Activated effector memory CD4-positive, alpha-beta T cell treated with anti-CD3 and anti-CD28 coated beads, Interleukin-2, amount 50 U/mL, for 16 hours (primary cell): ENCODE data around the gene BCKDK.
A peak's percentile ranks its signal among the peaks of the same experiment; 100 is the strongest.
"Not testable (repeated sequence)": the region's sequence is repeated elsewhere in the genome, so short reads cannot be mapped to it uniquely, and the experiment has no call there.

Experiments used
- DNase-seq: peaks from one replicate; pipeline ENCODE4 v3.0.0-alpha.2; 2020

Gene BCKDK

DNA sequence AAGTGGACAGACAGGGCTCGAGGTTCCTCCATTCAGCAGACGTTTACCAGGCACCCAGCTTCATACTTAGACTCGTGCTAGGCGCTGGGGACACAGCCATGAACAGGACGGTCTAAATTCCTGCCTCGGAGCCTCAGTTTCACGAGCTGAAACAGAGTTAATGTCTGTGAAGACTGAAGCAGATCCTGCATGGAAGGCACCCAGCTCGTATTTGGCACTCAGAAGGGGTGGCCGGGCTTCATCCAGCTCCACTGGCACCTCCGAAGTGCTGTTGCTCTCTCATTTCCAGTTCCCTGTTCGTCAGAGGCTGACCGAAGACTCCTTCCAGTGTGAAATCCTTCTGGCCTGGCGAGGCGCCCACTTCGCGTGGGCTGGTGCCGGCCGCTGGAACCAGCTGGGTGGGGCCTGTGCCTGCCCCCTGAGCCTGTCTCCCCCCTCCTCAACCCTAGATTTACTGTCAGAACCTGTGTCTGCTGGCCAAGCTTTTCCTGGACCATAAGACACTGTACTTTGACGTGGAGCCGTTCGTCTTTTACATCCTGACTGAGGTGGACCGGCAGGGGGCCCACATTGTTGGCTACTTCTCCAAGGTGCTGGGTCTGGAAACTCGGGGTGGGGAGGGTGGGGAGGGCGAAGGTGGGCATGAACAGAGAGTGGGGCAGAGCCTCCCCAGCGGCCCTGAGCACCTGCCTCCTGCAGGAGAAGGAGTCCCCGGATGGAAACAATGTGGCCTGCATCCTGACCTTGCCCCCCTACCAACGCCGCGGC, 21.6 kb downstream of the BCKDK start:
- no peak for DNase-seq

DNA sequence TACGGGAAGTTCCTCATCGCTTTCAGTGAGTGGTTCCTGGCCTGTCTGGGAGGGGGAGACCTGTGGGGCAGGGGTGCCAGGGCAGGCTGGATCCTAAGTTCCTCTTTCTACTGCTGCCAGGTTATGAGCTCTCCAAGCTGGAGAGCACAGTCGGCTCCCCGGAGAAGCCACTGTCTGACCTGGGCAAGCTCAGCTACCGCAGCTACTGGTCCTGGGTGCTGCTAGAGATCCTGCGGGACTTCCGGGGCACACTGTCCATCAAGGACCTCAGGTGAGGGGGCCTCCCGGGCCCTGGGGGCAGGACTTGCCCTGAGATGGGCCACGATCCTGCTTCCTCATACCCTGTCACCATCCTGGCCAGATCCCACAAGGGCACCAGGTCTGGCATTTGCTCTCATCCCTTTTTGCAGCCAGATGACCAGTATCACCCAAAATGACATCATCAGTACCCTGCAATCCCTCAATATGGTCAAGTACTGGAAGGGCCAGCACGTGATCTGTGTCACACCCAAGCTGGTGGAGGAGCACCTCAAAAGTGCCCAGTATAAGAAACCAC, 22.2 kb downstream of the BCKDK start:
- no peak for DNase-seq

DNA sequence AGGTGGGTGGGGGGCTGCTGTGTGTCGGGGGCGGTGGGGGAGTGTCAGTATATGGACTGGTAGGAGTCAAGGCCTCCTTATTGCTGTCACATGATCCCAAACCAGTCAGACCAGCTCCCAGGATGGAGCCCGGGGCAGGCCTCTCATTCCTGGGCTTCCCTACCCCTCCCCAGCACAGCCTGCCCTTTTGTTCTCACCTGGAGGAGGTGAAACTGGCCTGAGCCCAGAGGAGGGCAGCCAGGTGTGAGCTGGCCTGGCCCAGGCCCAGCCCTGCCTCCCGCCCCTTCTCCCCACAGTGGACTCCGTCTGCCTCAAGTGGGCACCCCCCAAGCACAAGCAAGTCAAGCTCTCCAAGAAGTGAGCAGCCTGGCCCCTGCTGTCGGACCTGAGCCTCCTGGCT, 22.7 kb downstream of the BCKDK start:
- DNase-seq: no peak

DNA sequence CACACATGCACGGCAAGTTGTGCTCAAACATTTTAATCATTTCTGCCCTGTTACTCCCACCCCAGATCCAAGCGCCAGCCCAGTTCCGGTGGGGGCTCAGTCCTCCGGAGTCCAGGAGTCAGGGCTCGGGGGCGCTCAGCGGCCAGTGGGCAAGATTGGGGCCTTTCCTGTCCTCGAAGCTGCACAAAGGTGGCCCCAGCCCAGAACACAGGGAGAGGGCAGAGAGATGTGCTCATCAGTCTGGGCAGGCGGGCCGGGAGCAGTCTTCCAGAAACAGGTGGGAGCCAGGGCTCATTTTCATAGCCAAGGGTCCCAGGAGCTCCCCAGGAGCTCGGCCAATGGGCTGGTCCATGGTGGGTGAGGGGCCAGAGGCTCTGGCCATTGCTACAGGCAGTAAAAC, 23.2 kb downstream of the BCKDK start:
- no peak for DNase-seq

DNA sequence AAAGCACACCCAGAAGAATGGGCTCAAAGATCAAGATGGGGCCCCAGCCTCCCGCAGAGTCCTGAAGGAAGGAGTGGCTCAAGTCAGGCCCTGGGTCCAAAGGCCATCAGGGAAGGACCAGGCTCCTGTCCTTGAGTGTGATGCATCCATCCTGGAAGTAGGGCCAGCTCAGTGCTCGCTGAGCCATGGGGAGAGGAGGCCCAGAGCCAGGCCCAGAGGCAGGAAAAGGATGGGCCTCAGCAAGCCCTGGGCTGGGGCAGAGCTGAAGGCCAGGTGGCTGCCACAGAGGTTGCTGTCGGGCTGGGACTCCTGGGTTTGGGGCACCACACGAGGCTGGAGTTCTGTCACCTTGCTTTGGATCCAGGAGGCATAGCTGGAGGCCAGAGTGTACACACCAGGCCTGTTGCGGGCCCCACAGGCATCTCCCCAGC, 23.7 kb downstream of the BCKDK start:
- DNase-seq: no peak

- no peak for DNase-seq
Observed at GRCh38 chr16:31132303-31132979, 24.3 kb downstream of the BCKDK start.

GRCh38 chr16:31133046-31133501, 24.9 kb downstream of the BCKDK start:
- DNase-seq: no peak

GRCh38 chr16:31134091-31134571, 25.9 kb downstream of the BCKDK start:
- no peak for DNase-seq

DNA sequence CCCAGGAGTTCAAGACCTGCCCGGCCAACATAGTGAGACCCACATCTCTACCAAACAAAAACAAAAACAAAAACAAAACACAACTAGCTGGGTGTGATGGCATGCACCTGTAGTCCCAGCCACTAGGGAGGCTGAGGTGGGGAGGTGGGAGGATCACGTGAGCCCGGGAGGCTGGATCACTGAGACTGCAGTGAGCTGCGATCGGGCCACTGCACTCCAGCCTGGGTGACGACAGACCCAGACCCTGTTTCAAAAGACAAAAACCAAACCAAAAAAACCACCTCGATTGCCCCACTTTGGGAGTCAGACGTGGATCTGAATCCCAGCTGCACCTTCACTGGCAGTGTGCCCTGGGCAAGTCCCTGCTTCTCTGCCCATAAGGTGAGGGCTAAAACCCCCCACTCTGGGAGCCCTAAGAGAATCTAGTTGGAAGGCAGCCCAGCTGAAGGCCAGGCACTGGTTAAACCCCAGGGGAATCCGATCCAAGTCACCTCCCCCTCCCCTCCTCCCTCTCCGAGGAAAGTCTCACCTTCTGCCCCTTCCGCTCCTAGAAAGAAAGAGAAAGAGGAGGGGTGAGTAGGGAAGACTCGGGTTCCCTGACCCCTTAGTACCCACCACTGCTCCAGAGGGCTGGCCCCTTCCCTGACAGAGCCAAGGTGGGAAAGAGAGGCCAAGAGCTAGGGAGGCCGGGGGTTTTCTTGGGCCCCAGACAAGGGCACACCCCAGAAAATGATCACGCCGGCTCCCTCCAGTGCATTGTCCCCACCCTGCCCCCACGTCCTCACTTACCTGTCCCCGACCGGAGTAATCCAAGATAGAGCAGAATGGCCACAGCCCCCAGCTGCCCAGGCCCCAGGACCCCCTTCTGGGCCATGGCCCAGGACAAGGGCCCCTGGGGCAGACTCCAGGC, 26.7 kb downstream of the BCKDK start:
- no peak for DNase-seq

DNA sequence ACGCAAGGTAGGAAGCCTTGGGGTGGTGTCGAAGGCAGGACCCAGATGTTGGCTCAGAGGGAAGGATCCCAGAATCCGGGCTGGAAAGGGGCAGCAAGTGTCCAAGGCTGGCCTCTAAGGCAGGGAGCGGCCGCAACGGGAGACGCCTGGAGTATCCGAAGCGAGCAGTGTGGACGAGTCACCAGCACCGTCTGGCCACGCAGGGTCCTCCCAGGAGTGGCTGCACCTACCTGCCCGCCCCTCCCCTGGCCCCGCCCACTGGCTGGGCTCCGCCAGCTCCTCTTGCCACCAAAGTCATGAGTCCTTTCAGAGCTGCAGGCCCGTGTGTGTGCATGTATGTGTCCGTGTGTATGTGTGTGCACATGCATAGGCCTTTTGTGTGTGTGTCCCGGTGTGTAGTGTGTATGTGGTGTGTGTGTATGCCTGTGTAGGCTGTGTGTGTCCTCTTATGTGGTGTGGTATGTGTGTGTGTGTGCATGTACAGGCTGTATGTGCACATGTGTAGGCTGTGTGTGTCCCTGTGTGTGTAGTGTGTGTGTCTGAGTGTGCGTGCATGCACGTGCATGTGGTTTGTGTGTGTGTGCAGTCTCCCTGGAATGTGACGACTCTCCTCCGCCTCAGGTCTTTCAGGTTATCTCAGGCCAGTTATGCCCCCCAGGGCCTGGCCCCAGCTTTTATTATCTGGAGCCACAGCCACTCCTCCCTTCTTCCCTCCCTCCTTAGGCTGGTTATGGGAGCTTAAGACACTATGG, 27.5 kb downstream of the BCKDK start, which contains the start of gene PRSS8:
Gene PRSS8 (minus strand): TSS at position 193 of the 752 bp plus-strand sequence. CDS start 229 bp downstream, outside the sequence.
- no peak for DNase-seq

DNA sequence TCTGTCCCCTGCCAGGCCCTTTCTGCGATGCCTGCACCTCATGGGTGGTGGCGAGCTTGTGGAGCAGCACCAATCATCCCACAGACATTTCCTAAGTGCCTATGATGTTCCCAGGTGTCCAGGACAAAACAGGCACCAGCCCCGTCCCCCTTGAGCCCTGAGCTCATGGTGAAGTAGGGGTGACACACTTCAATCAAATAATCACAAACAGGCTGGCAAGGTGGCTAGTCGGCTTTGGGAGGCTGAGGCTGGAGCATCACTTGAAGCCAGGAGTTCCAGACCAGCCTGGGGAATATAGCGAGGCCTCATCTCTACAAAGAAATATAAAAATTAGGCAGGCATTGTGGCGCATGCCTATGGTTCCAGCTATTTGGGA, 28.1 kb downstream of the BCKDK start:
- no peak for DNase-seq

DNA sequence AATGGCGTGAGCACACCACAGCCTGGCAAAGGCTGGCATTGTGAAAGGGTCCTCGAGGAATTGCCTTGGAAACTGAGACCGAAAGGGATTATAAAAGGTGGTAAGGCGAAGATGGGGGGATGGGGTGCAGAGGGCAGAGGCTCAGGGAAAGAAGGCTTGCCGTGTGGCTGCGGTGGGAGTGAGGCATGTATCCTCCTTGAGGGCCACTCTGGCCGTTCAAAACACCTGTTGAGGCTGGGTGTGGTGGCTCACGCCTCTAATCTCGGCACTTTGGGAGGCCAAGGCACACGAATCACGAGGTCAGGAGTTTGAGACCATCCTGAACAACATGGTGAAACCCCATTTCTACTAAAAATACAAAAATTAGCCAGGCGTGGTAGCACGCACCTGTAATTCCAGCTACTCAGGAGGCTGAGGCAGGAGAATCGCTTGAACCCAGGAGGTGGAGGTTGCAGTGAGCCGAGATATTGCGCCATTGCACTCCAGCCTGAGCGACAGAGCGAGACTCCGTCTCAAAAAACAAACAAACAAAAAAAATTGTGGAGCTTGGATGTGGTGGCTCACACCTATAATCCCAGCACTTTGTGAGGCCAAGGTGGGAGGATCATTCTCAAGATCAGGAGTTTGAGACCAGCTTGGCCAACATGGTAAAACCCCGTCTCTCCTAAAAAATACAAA, 28.8 kb downstream of the BCKDK start:
- DNase-seq: not testable (repeated sequence)

GRCh38 chr16:31138621-31139578, 30.7 kb downstream of the BCKDK start:
- DNase-seq: no peak

GRCh38 chr16:31141071-31141469, 32.9 kb downstream of the BCKDK start:
- DNase-seq: not testable (repeated sequence)

DNA sequence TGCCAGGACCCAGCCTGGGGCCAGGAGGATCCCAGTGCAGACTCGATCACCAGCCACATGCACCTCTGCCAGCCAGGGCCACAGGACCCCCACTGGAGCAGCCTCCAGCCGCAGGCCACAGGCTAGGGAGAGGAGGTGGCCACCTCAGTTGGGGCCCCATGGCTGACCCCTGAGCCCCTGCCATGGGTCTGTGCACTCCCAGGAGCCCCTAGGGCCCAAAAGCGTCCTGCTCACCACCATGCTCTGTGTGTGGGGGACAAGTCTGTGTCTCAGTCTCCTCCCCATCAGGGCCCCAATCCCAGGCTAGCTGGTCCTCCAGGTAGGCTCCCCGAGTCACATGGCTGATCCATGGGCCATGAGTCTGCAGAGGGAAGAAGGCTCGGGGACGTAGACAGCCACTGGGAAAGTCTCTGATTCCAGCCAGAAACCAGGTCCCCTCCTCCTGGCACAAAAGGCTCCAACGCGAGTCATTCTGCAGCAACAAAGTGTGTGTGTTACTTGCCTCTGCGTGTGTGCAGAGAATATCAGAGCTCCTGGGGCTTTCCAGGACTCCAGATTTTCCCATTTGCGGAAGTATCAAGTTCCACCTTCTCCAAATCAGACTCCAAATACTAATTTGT, 33.4 kb downstream of the BCKDK start:
- DNase-seq: peak; percentile 65

DNA sequence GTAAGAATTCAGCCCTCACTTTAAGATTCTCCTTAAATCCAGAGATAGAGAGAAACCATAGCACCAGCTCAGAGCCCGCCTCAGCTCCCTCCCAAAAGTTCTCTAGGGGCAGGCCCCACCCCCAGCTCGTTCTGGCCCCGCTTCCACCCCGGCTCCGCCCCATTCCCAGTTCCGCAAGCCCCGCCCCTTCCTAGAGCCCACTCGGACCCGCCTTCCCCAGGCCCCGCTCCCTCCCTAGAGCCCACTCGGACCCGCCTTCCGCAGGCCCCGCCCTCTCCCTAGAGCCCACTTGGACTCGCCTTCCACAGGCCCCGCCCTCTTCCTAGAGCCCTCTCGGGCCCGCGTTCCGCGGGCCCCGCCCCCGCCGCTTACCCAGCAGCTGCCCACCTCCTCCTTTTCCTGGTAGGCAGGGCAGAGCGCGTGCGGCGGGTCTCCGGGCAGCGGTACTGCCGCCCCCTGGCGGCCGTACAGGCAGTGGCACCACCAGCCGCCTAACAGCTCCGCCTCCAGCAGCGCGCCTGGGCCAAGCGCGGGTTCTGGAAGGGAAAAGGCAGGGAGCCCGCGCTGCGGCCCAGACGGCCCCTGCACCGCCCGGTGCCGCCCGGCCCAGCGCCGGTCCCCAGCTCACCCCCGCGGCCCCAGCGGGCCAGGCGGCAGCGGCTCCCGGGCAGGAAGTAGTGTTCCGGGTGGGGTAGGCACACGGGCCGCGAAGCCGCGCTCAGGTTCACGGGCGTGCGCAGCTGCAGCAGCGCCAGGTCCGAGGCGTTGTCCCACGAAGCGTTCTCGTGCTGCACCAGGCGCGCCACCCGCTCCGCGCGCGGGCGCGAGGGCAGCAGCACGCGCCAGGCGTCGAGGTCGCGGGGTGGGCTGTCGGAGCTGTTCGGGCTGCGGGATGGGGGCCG, 34.2 kb downstream of the BCKDK start:
- DNase-seq: peak; percentile 98

DNA sequence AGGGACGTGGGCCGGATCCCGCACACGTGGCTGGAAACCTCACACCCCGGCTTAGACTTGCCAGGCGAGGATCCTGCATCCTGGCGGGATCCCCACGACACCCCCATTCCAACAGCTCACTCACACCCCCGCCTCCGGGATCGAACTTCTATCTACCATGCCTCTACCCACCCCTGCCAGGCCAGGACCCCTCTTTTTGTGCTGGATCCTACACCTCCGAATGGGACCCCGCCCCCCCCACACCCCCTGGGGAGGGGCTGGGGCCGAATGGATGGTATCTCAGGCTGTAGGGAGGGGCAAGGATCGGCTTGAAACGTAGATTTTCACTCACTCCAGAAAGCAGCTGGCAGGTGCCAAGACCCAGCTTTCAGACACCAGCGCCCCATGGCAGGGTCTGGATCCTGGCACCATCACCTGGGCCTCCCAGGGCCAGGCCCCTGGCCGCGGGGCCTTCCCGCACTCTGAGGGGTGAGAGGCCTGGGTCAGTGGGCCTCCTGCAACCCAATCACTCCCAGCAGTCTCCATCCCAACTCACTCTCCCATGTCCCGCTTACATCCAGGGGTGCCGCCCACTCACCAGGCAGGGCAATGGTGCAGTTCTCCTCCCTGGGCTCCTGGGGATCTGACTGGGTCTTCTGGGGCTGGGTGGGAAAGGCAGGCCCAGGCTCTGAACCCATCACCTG, 35.0 kb downstream of the BCKDK start:
- no peak for DNase-seq

DNA sequence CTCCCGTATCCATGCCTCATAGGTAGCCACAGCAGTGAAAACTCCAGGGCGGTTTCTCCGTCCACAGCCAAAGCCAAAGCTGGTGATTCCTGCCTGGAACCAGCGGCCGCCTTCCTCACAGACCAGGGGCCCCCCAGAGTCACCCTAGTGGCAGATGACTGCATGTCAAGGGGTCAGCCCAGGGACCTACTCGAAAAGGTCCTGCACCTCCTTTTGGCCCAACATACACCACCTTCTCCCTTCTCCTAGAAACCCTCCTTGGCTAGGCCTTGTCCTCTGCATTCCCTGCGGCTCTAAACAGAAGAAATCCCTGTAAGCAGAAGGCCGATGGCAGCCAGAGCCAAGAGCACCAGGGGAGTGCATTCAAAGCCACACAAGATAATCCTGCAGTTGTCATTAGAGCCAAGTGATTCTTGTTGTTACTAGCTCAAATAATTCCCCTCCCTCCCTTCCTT, 35.5 kb downstream of the BCKDK start:
- DNase-seq: no peak
